Activated naive CD8-positive, alpha-beta T cell treated with anti-CD3 and anti-CD28 coated beads for 36 hours (primary cell): ENCODE measurements around the gene NR6A1. TPM values are rescaled to one million over a fixed set of nuclear protein-coding genes. Genes with fewer than 3 reads are reported as not detected.

Experiments
- DNase-seq: peaks from one replicate; pipeline ENCODE4 v3.0.0; 2021
- H3K27ac Mint-ChIP-seq: one replicate; pipeline ENCODE4 v1.8.0; 2022; ENCODE audit warnings: mild to moderate bottlenecking, moderate library complexity, mixed read lengths
- H3K27me3 Mint-ChIP-seq: one replicate; pipeline ENCODE4 v1.8.0; 2022; ENCODE audit warnings: mild to moderate bottlenecking, mixed read lengths
- H3K36me3 Mint-ChIP-seq: one replicate; pipeline ENCODE4 v1.8.0; 2021; ENCODE audit warnings: mild to moderate bottlenecking, mixed read lengths
- H3K4me1 Mint-ChIP-seq: one replicate; pipeline ENCODE4 v1.8.0; 2021; ENCODE audit warnings: mixed read lengths
- H3K4me3 Mint-ChIP-seq: one replicate; pipeline ENCODE4 v1.8.0; 2022; ENCODE audit warnings: mild to moderate bottlenecking, moderate library complexity, mixed read lengths
- H3K9me3 Mint-ChIP-seq: one replicate; pipeline ENCODE4 v1.8.0; 2022; ENCODE audit warnings: mixed read lengths
- total RNA-seq, 2 experiments: library from RNA; stranded (reverse); gene quantifications; one replicate each; pipeline ENCODE4 v1.2.3, GENCODE V29; 2021

The NR6A1 gene
- total RNA-seq, 2 experiments from 2014 or later = 1.2 to 1.3 TPM

GRCh38 chr9:124505006-124505900, 265.9 kb downstream of the NR6A1 start:
- no peaks in the 10 kb centered on the region for H3K36me3 Mint-ChIP-seq
- no peaks in the 10 kb centered on the region for H3K9me3 Mint-ChIP-seq
- no peak overlapping the region for H3K27ac Mint-ChIP-seq
- peaks cover 32% of the 10 kb centered on the region for H3K27me3 Mint-ChIP-seq
- H3K4me1 Mint-ChIP-seq = peaks cover 12% of the 10 kb centered on the region
- no peak for DNase-seq
- H3K4me3 Mint-ChIP-seq = peak overlapping the region; percentile 10

DNA sequence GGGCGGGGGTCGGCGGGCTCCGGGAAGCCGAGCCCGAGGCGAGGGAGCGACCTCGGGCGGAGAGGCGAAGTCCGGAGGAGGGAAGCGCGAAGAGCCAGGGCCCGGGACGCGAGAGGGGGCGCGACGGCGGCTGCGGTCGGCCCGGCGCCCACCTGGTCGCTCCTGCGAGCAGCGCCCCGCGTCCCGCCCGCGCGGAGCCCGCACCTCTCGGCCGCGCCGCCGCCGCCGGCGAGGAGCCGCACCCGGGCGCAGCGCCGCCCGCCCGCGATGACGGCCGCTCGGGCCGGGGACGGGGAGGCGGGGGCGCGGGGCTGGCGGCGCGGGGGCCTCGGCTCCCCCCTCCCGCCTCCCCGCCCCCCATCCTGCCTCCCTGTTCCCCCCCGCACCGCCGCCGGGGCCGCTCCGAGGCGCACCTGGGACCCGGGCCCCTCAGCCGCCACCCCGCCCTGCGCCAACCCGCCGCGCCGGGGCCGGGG, 266.5 kb downstream of the NR6A1 start:
- DNase-seq = no peak
- H3K4me1 Mint-ChIP-seq = peaks cover 13% of the 10 kb centered on the region
- H3K4me3 Mint-ChIP-seq = no peak overlapping the region

GRCh38 chr9:124503713-124504529, 267.2 kb downstream of the NR6A1 start:
- Mint-ChIP-seq H3K27ac (no peak overlapping the region), H3K9me3 (no peaks in the 10 kb centered on the region), H3K27me3 (peaks cover 32% of the 10 kb centered on the region), H3K4me1 (peaks cover 19% of the 10 kb centered on the region), H3K36me3 (no peaks in the 10 kb centered on the region), H3K4me3 (peak overlapping the region; percentile 75)
- no peak for DNase-seq

More for the DNA sequence above, 266.5 kb downstream of the NR6A1 start:
- no peak overlapping the region for H3K27ac Mint-ChIP-seq
- H3K27me3 Mint-ChIP-seq = peaks cover 32% of the 10 kb centered on the region
- H3K9me3 Mint-ChIP-seq = no peaks in the 10 kb centered on the region
- H3K36me3 Mint-ChIP-seq = no peaks in the 10 kb centered on the region

GRCh38 chr9:124502711-124503702, 268.1 kb downstream of the NR6A1 start:
- peaks cover 32% of the 10 kb centered on the region for H3K27me3 Mint-ChIP-seq
- H3K27ac Mint-ChIP-seq = no peak overlapping the region
- DNase-seq = no peak
- no peak overlapping the region for H3K4me3 Mint-ChIP-seq
- peaks cover 21% of the 10 kb centered on the region for H3K4me1 Mint-ChIP-seq
- no peaks in the 10 kb centered on the region for H3K9me3 Mint-ChIP-seq
- H3K36me3 Mint-ChIP-seq = no peaks in the 10 kb centered on the region

- DNase-seq = no peak
- peaks cover 32% of the 10 kb centered on the region for H3K27me3 Mint-ChIP-seq
- no peak overlapping the region for H3K27ac Mint-ChIP-seq
- H3K9me3 Mint-ChIP-seq = no peaks in the 10 kb centered on the region
- H3K4me3 Mint-ChIP-seq = no peak overlapping the region
- H3K36me3 Mint-ChIP-seq = no peaks in the 10 kb centered on the region
- peaks cover 21% of the 10 kb centered on the region for H3K4me1 Mint-ChIP-seq
Observed at GRCh38 chr9:124501771-124502320, 269.3 kb downstream of the NR6A1 start.

GRCh38 chr9:124500796-124501611, 270.1 kb downstream of the NR6A1 start:
- H3K36me3 Mint-ChIP-seq = no peaks in the 10 kb centered on the region
- H3K27ac Mint-ChIP-seq = no peak overlapping the region
- H3K4me3 Mint-ChIP-seq = no peak overlapping the region
- H3K27me3 Mint-ChIP-seq = peaks cover 26% of the 10 kb centered on the region
- no peaks in the 10 kb centered on the region for H3K9me3 Mint-ChIP-seq
- no peak for DNase-seq
- peaks cover 27% of the 10 kb centered on the region for H3K4me1 Mint-ChIP-seq

DNA sequence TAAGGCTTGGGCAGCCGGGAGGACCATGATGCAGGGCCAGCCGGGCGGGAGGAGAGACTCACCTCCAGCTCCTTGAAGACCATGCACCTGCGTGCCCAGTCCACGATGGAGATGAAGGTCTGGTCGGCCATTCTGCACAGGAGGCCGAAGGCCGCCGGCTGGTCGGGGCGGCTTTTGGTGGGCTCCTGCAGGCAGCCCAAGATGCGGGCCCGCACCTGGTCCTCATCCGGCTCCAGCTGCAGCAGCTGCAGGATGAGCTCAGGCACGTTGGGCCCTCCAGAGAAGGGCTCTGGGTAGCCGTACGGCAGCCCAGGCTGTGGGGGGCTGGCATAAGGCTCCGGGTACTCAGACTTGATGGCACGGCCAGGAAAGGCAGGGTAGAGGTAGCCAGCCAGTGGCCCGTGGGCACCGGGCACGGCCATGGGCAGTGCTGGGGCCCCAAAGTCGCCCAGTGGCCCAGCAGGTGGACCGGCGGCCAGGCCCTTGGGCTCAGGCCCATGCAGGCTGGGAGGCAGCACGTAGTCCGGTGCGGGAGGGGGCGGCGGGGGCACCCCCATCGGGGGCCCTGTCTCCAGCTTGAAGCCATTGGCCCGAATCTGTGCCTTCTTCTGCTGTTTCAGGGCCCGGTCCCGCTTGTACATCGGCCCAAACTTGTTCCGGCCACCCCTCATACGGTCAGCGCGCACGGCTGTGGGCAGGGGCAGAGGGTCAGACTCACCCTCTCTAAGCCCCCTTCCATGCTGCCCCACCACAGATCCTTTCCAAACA, 270.9 kb downstream of the NR6A1 start:
- no peak for DNase-seq
- Mint-ChIP-seq H3K4me3 (no peak overlapping the region), H3K4me1 (peaks cover 32% of the 10 kb centered on the region), H3K9me3 (no peaks in the 10 kb centered on the region), H3K27me3 (peaks cover 18% of the 10 kb centered on the region), H3K27ac (no peak overlapping the region), H3K36me3 (no peaks in the 10 kb centered on the region)

- Mint-ChIP-seq H3K4me3 (no peak overlapping the region), H3K4me1 (peaks cover 38% of the 10 kb centered on the region), H3K9me3 (no peaks in the 10 kb centered on the region), H3K27ac (no peak overlapping the region), H3K27me3 (peaks cover 15% of the 10 kb centered on the region), H3K36me3 (no peaks in the 10 kb centered on the region)
- no peak for DNase-seq
Observed at GRCh38 chr9:124499216-124499615, 271.9 kb downstream of the NR6A1 start.

GRCh38 chr9:124498499-124499146, 272.5 kb downstream of the NR6A1 start:
- no peak overlapping the region for H3K27ac Mint-ChIP-seq
- no peaks in the 10 kb centered on the region for H3K9me3 Mint-ChIP-seq
- no peak overlapping the region for H3K4me3 Mint-ChIP-seq
- no peaks in the 10 kb centered on the region for H3K36me3 Mint-ChIP-seq
- H3K4me1 Mint-ChIP-seq = peaks cover 37% of the 10 kb centered on the region
- no peak for DNase-seq
- H3K27me3 Mint-ChIP-seq = peaks cover 9% of the 10 kb centered on the region

DNA sequence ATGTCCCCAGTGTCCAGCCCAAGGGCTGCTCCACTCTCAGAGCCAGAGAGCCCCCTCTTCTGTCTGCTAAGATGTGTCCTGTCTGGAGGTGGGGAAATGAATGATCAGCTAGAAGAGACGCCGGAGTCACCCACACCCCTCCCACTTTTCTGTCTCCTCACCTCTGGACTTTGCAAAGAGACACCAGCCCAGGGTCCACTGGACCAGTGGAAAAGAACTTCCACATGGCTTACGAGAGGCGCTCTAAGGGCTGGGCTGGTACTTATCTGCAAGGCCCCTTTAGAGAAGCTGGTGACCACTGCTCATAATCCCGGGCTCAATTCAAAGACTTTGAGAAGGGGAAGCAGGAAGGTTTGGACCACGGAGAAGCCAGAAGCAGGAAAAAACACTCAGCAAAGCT, 273.1 kb downstream of the NR6A1 start:
- Mint-ChIP-seq H3K4me3 (no peak overlapping the region), H3K4me1 (peaks cover 36% of the 10 kb centered on the region), H3K36me3 (no peaks in the 10 kb centered on the region), H3K9me3 (no peaks in the 10 kb centered on the region), H3K27ac (no peak overlapping the region), H3K27me3 (peaks cover 6% of the 10 kb centered on the region)
- no peak for DNase-seq

- no peak for DNase-seq
- H3K27ac Mint-ChIP-seq = no peak overlapping the region
Observed at GRCh38 chr9:124497441-124497840, 273.7 kb downstream of the NR6A1 start.

DNA sequence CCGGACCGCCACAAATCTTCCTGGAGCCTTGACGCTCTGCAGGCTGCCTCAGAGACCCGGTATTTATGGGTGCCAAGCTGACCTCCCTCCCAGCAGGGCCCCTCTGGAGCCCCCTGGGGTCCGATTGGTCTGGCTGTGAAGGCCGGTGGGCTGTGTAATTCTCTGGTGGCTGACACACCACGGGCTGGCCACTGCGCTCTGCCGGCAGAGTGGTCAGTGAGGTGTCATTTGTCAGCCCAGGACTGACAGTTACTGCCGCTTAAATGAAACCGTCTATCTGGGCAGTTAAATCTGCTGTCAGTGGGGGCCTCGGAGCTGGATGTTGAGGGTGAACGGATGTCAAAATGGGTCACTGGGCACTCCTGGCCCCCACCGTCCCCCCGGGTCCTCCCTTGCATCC, 274.6 kb downstream of the NR6A1 start:
- no peak overlapping the region for H3K4me3 Mint-ChIP-seq
- no peaks in the 10 kb centered on the region for H3K27me3 Mint-ChIP-seq
- H3K9me3 Mint-ChIP-seq = no peaks in the 10 kb centered on the region
- H3K4me1 Mint-ChIP-seq = peaks cover 36% of the 10 kb centered on the region
- no peak for DNase-seq
- no peak overlapping the region for H3K27ac Mint-ChIP-seq
- H3K36me3 Mint-ChIP-seq = no peaks in the 10 kb centered on the region

More at GRCh38 chr9:124497441-124497840, 273.7 kb downstream of the NR6A1 start:
- peaks cover 36% of the 10 kb centered on the region for H3K4me1 Mint-ChIP-seq
- no peaks in the 10 kb centered on the region for H3K9me3 Mint-ChIP-seq
- peaks cover 4% of the 10 kb centered on the region for H3K27me3 Mint-ChIP-seq
- no peaks in the 10 kb centered on the region for H3K36me3 Mint-ChIP-seq
- no peak overlapping the region for H3K4me3 Mint-ChIP-seq
